H9 (cell line): ENCODE measurements around the gene SULF2. TPM values are rescaled to one million over a fixed set of nuclear protein-coding genes. Genes with fewer than 3 reads are reported as not detected.

Experiments used
- DNase-seq: peaks from one replicate; pipeline ENCODE4 v3.0.0-alpha.2; 2017
- H2AFZ ChIP-seq: one replicate; pipeline ENCODE4 v1.6.1; 2013; ENCODE audit warnings: mild to moderate bottlenecking, low read length, control low read depth, moderate library complexity
- H2AK5ac ChIP-seq: 2 replicates; pipeline ENCODE4 v1.6.1; 2013; ENCODE audit warnings: low read length, control low read depth, mixed read lengths; ENCODE audit not compliant: insufficient read length
- H2BK120ac ChIP-seq: one replicate; pipeline ENCODE4 v1.6.1; 2013; ENCODE audit warnings: low read depth, mild to moderate bottlenecking, low read length, control low read depth, inconsistent platforms; ENCODE audit not compliant: poor library complexity, severe bottlenecking
- H2BK12ac ChIP-seq: 2 replicates; pipeline ENCODE4 v1.6.1; 2013; ENCODE audit warnings: low read length, control low read depth, mixed read lengths, low read depth; ENCODE audit not compliant: insufficient read length
- H2BK15ac ChIP-seq: 2 replicates; pipeline ENCODE4 v1.6.1; 2013; ENCODE audit warnings: low read depth, low read length, control low read depth
- H2BK20ac ChIP-seq: one replicate; pipeline ENCODE4 v1.6.1; 2013; ENCODE audit warnings: low read depth, mild to moderate bottlenecking, low read length, control low read depth, inconsistent platforms; ENCODE audit not compliant: poor library complexity, severe bottlenecking
- H2BK5ac ChIP-seq: 2 replicates; pipeline ENCODE4 v1.6.1; 2013; ENCODE audit warnings: low read length, control low read depth, mixed read lengths; ENCODE audit not compliant: insufficient read length
- H3K14ac ChIP-seq: 2 replicates; pipeline ENCODE4 v1.6.1; 2013; ENCODE audit warnings: low read length, control low read depth; ENCODE audit not compliant: insufficient read depth
- H3K18ac ChIP-seq: 2 replicates; pipeline ENCODE4 v1.6.1; 2013; ENCODE audit warnings: low read depth, mild to moderate bottlenecking, mixed read lengths, low read length, control low read depth; ENCODE audit not compliant: insufficient read length
- H3K23ac ChIP-seq: 2 replicates; pipeline ENCODE4 v1.6.1; 2013; ENCODE audit warnings: low read length, control low read depth, mixed read lengths, low read depth; ENCODE audit not compliant: insufficient read length
- H3K23me2 ChIP-seq: 2 replicates; pipeline ENCODE4 v1.6.1; 2013; ENCODE audit warnings: low read depth, mild to moderate bottlenecking, mixed read lengths, low read length, control low read depth; ENCODE audit not compliant: insufficient read length, poor library complexity, severe bottlenecking
- H3K27ac ChIP-seq: 2 replicates; pipeline ENCODE4 v1.5.1; 2013; ENCODE audit warnings: low read length, control low read depth, mixed read lengths, low read depth; ENCODE audit not compliant: insufficient read length
- H3K27me3 ChIP-seq: 2 replicates; pipeline ENCODE4 v1.6.1; 2013; ENCODE audit warnings: low read length, control low read depth, inconsistent platforms; ENCODE audit not compliant: insufficient read depth
- H3K4ac ChIP-seq: 2 replicates; pipeline ENCODE4 v1.6.1; 2013; ENCODE audit warnings: low read depth, mild to moderate bottlenecking, control low read depth, inconsistent platforms, low read length, moderate library complexity
- H3K4me1 ChIP-seq: 2 replicates; pipeline ENCODE4 v1.6.1; 2013; ENCODE audit warnings: low read length, control low read depth, inconsistent platforms; ENCODE audit not compliant: insufficient read depth
- H3K4me2 ChIP-seq: 2 replicates; pipeline ENCODE4 v1.6.1; 2013; ENCODE audit warnings: low read length, control low read depth, mixed read lengths; ENCODE audit not compliant: insufficient read length, insufficient read depth
- H3K56ac ChIP-seq: 2 replicates; pipeline ENCODE4 v1.6.1; 2013; ENCODE audit warnings: low read depth, mild to moderate bottlenecking, mixed read lengths, low read length, control low read depth; ENCODE audit not compliant: insufficient read length
- H3K79me1 ChIP-seq: 2 replicates; pipeline ENCODE4 v1.6.1; 2013; ENCODE audit warnings: low read depth, mild to moderate bottlenecking, moderate library complexity, low read length, control low read depth, inconsistent platforms; ENCODE audit not compliant: insufficient read depth, poor library complexity, severe bottlenecking
- H3K79me2 ChIP-seq: 2 replicates; pipeline ENCODE4 v1.6.1; 2013; ENCODE audit warnings: low read length, control low read depth, inconsistent platforms; ENCODE audit not compliant: insufficient read depth
- H3K9ac ChIP-seq: 2 replicates; pipeline ENCODE4 v1.6.1; 2013; ENCODE audit warnings: low read length, control low read depth, mixed read lengths; ENCODE audit not compliant: insufficient read length; ENCODE audit errors: extremely low read depth
- H3K9me3 ChIP-seq: one replicate; pipeline ENCODE4 v1.6.1; 2013; ENCODE audit warnings: low read depth, low read length, inconsistent platforms; ENCODE audit not compliant: control insufficient read depth
- H3T11ph ChIP-seq: one replicate; pipeline ENCODE4 v1.6.1; 2013; ENCODE audit warnings: mild to moderate bottlenecking, low read length, control low read depth, inconsistent platforms
- H4K20me1 ChIP-seq: one replicate; pipeline ENCODE4 v1.6.1; 2013; ENCODE audit not compliant: control insufficient read depth, insufficient read length, insufficient read depth
- H4K5ac ChIP-seq: 2 replicates; pipeline ENCODE4 v1.6.1; 2013; ENCODE audit warnings: low read depth, mild to moderate bottlenecking, mixed read lengths, low read length, control low read depth; ENCODE audit not compliant: insufficient read length
- H4K8ac ChIP-seq: replicated peaks from 2 replicates; pipeline ENCODE4 v1.6.1; 2013; ENCODE audit warnings: low read length, control low read depth, mixed read lengths, low read depth; ENCODE audit not compliant: insufficient read length
- H4K91ac ChIP-seq: 2 replicates; pipeline ENCODE4 v1.6.1; 2013; ENCODE audit warnings: low read depth, mild to moderate bottlenecking, moderate library complexity, mixed read lengths, low read length, control low read depth; ENCODE audit not compliant: insufficient read length
- H3K27ac Mint-ChIP-seq, 3 experiments: 2 replicates in 2 of 3; 3 replicates in 1 of 3; pipeline ENCODE4 v1.8.0; 2020 to 2021; ENCODE audit warnings: mixed read lengths in 3 of 3, mild to moderate bottlenecking in 1 of 3, moderate library complexity in 1 of 3
- H3K27me3 Mint-ChIP-seq: 2 replicates; pipeline ENCODE4 v1.8.0; 2021; ENCODE audit warnings: low read depth, mild to moderate bottlenecking, moderate library complexity, mixed read lengths
- H3K36me3 Mint-ChIP-seq, 3 experiments: 2 replicates in 2 of 3; 3 replicates in 1 of 3; pipeline ENCODE4 v1.8.0; 2020 to 2021; ENCODE audit warnings: low read depth in 3 of 3, mixed read lengths in 3 of 3; ENCODE audit not compliant: insufficient read depth in 1 of 3
- H3K4me1 Mint-ChIP-seq, 2 experiments: 2 replicates each; pipeline ENCODE4 v1.8.0; 2020; ENCODE audit warnings: mixed read lengths in 2 of 2
- H3K4me3 Mint-ChIP-seq, 2 experiments: 2 replicates in 1 of 2; 3 replicates in 1 of 2; pipeline ENCODE4 v1.8.0; 2020 to 2021; ENCODE audit warnings: mild to moderate bottlenecking in 2 of 2, mixed read lengths in 2 of 2, moderate library complexity in 1 of 2
- H3K9me3 Mint-ChIP-seq, 2 experiments: 2 replicates in 1 of 2; 3 replicates in 1 of 2; pipeline ENCODE4 v1.8.0; 2020; ENCODE audit warnings: mild to moderate bottlenecking in 2 of 2, mixed read lengths in 2 of 2, moderate library complexity in 1 of 2
- WGBS: extraction: QIAGEN DNeasy Blood & Tissue Kit; methylation state at CpG from one replicate; pipeline ENCODE4 v1.1.7; 2013; ENCODE audit warnings: missing lambda C conversion rate, low lambda C conversion rate, mixed read lengths; ENCODE audit not compliant: insufficient read length; ENCODE audit errors: extremely low coverage; 5-methylcytosine and 5-hydroxymethylcytosine counted together
- total RNA-seq: library from RNA; stranded (reverse); gene quantifications from 2 replicates; pipeline ENCODE4 v1.2.1, GENCODE V29; 2021
- TF ChIP-seq, protein P1 (sequence below): fragments of 200-600 bp; sonication (generic); conservative IDR thresholded peaks from 3 replicates; pipeline ENCODE4 v1.8.0; 2021; ENCODE audit warnings: antibody characterized with exemption, mild to moderate bottlenecking

SULF2 gene
- total RNA-seq, 1 experiment from 2014 or later, result 31.2 TPM

DNA sequence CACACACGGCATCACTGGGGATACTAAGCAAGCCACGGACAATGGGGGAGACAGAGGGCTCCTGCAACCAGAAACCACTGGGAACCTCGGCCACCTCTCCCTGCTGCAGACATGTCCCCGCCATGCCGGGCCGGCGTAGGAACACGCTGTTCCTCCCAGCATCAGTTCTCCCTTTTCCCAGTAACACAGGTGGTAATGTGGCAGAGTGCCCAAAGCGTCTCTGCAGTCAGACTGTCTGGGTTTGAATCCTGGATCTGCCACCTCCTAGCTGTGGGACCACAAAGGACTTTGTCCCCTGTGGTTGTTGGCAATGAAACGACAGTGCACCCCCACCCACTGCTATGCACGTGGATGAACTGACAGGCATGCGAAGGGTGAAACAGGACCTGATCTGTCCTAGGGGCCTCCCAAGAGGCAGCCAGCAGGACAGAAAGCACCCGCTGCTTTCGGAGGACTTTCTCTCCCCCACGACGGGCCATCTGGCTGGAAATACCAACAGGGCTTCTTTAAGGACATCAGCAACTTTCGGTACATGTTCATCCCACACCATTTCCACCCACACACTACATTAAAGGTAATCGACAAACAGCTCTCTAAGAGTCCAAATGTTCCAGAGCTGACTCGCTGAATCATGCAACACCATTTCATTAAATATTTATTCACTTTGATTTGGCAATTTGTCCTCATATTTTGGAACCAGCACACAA is 74.1 kb downstream of the SULF2 start:
- H3K9me3 Mint-ChIP-seq, result no peaks in the 10 kb centered on the region
- H2BK120ac ChIP-seq, result no peak overlapping the region
- peaks cover 2% of the 10 kb centered on the region; the same call in 1 of the 2 replicates for H3K27me3 Mint-ChIP-seq

More for the DNA sequence above, 74.1 kb downstream of the SULF2 start:
- no peak overlapping the region for H4K8ac ChIP-seq
- H3K4me1 Mint-ChIP-seq, result peaks cover 21 to 26% of the 10 kb centered on the region in 2 experiments
- H2BK5ac ChIP-seq, result no peak overlapping the region
- H3K4me2 ChIP-seq, result no peak overlapping the region
- no peak overlapping the region for H3T11ph ChIP-seq
- no peaks in the 10 kb centered on the region for H3K9me3 ChIP-seq
- H3K23ac ChIP-seq, result no peak overlapping the region
- no peaks in the 10 kb centered on the region for H3K79me1 ChIP-seq
- no CpG with 5 or more reads among the region's 19 CpGs for WGBS
- H3K4me1 ChIP-seq, result no peaks in the 10 kb centered on the region
- no peak overlapping the region for H3K56ac ChIP-seq
- no peak overlapping the region for H3K4ac ChIP-seq
- H2BK20ac ChIP-seq, result no peak overlapping the region
- H4K20me1 ChIP-seq, result peaks cover 2% of the 10 kb centered on the region
- no peak overlapping the region for H3K27ac Mint-ChIP-seq
- H3K27ac ChIP-seq, result no peak overlapping the region
- no peak overlapping the region for H2AFZ ChIP-seq
- no peaks in the 10 kb centered on the region for H3K79me2 ChIP-seq
- H3K18ac ChIP-seq, result no peak overlapping the region
- no peaks in the 10 kb centered on the region for H3K36me3 Mint-ChIP-seq
- no peak overlapping the region; a peak in 1 of 5 replicates for H3K4me3 Mint-ChIP-seq
- no peak overlapping the region for H2AK5ac ChIP-seq
- H4K5ac ChIP-seq, result no peak overlapping the region
- no peak overlapping the region; the same call in 1 of the 2 replicates for H3K14ac ChIP-seq
- DNase-seq, result no peak
- H3K23me2 ChIP-seq, result no peaks in the 10 kb centered on the region
- H2BK15ac ChIP-seq, result no peak overlapping the region
- no peak overlapping the region for H3K9ac ChIP-seq
- TF ChIP-seq, protein P1, sequence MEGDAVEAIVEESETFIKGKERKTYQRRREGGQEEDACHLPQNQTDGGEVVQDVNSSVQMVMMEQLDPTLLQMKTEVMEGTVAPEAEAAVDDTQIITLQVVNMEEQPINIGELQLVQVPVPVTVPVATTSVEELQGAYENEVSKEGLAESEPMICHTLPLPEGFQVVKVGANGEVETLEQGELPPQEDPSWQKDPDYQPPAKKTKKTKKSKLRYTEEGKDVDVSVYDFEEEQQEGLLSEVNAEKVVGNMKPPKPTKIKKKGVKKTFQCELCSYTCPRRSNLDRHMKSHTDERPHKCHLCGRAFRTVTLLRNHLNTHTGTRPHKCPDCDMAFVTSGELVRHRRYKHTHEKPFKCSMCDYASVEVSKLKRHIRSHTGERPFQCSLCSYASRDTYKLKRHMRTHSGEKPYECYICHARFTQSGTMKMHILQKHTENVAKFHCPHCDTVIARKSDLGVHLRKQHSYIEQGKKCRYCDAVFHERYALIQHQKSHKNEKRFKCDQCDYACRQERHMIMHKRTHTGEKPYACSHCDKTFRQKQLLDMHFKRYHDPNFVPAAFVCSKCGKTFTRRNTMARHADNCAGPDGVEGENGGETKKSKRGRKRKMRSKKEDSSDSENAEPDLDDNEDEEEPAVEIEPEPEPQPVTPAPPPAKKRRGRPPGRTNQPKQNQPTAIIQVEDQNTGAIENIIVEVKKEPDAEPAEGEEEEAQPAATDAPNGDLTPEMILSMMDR, result no peak
- no peaks in the 10 kb centered on the region for H3K27me3 ChIP-seq
- H4K91ac ChIP-seq, result no peak overlapping the region
- H2BK12ac ChIP-seq, result no peak overlapping the region
